Uterus (tissue), 4 donors: ENCODE data around the gene FAM3C. TPM values are rescaled to one million over a fixed set of nuclear protein-coding genes. Genes with fewer than 3 reads are reported as not detected.

Experiments used
- DNase-seq, 2 donors: peaks; one replicate each; pipeline ENCODE4 v3.0.0-alpha.2; 2019 to 2020
- H3K27ac ChIP-seq, 2 donors: fragments of 200-600 bp; sonication (generic); 1 replicate in 1 of 2; 2 replicates in 1 of 2; pipeline ENCODE4 v1.5.1; 2016 to 2018
- H3K27me3 ChIP-seq, 2 donors: fragments of 200-600 bp; sonication (generic); one replicate each; pipeline ENCODE4 v1.5.1; 2018 to 2019; ENCODE audit warnings: control low read depth in 1 of 2
- H3K36me3 ChIP-seq, 2 donors: fragments of 200-600 bp; sonication (generic); one replicate each; pipeline ENCODE4 v1.5.1; 2019; ENCODE audit warnings: control low read depth in 1 of 2
- H3K4me1 ChIP-seq, 2 donors: fragments of 200-600 bp; sonication (generic); one replicate each; pipeline ENCODE4 v1.5.1; 2018 to 2019; ENCODE audit warnings: control low read depth in 1 of 2
- H3K4me3 ChIP-seq, 2 donors: fragments of 200-600 bp; sonication (generic); 1 replicate in 1 of 2; 2 replicates in 1 of 2; pipeline ENCODE4 v1.5.1; 2018 to 2019; ENCODE audit warnings: mild to moderate bottlenecking in 1 of 2
- H3K9me3 ChIP-seq, 2 donors: fragments of 200-600 bp; sonication (generic); one replicate each; pipeline ENCODE4 v1.5.1; 2019; ENCODE audit warnings: control low read depth in 1 of 2
- CTCF ChIP-seq, 4 experiments: fragments of 200-600 bp in 2 of 4; fragments of 450-650 bp in 2 of 4; sonication (generic) in 2 of 4; IDR thresholded peaks; one replicate each; pipeline ENCODE4 v1.5.1; 2016 to 2019; ENCODE audit warnings: antibody characterized with exemption in 4 of 4, mild to moderate bottlenecking in 2 of 4, moderate library complexity in 1 of 4
- POLR2A ChIP-seq, 2 donors: fragments of 450-650 bp; IDR thresholded peaks; one replicate each; pipeline ENCODE4 v1.6.1; 2016; ENCODE audit warnings: antibody characterized with exemption in 2 of 2, mild to moderate bottlenecking in 1 of 2, moderate library complexity in 1 of 2
- intact Hi-C: fragments of 100-400 bp; cut with DNase I; formaldehyde crosslinking; loops from one replicate; pipeline ENCODE4 v1.15.1; 2023; ENCODE audit warnings: low total_unique reads
- total RNA-seq, 4 donors: library from RNA; depleted of rRNA in 3 of 4; stranded (reverse); fragments of >200 nt in 3 of 4; gene quantifications; one replicate each; pipeline versions ENCODE4 v1.1.0 to v1.2.4, GENCODE V29; 2014 to 2023
- donor health status: DM: yes; HTN: yes; CAD: no.

FAM3C gene
- total RNA-seq, 4 donors from 2014 or later, result 36.1 to 104 (median 65.8) TPM

GRCh38 chr7:121388950-121389349, 7.2 kb downstream of the FAM3C start:
- DNase-seq, result no peak
- no peaks in the 10 kb centered on the region for H3K36me3 ChIP-seq
- no peaks in the 10 kb centered on the region for H3K9me3 ChIP-seq
- intact Hi-C loops, result no loop called here
- no peaks in the 10 kb centered on the region for H3K4me1 ChIP-seq
- no peak overlapping the region for H3K4me3 ChIP-seq
- no peaks in the 10 kb centered on the region for H3K27me3 ChIP-seq
- no peak for TF ChIP-seq POLR2A (IDR thresholded peaks at IDR 0.05)
- TF ChIP-seq CTCF (IDR thresholded peaks at IDR 0.05), result no peak
- no peak overlapping the region for H3K27ac ChIP-seq

DNA sequence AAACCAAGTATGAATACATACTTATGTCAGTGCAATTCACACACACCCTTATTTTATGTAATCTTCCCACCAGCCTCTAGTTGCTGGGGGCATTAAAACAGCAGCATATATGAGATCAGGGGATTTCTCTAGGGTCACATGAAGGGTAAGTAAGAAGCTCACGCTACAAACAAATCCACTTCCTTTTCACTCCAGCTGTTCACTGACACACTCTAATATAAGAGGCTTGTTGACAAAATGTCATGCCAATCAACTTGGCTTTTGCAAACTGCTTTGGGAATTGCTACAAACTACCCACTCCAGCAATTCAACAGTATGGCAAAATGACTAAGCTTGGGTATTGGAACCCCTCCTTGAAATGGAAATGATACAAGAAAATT, 10.3 kb downstream of the FAM3C start:
- Histone ChIP-seq H3K4me3 (no peak overlapping the region), H3K4me1 (no peaks in the 10 kb centered on the region), H3K27me3 (no peaks in the 10 kb centered on the region), H3K9me3 (no peaks in the 10 kb centered on the region), H3K36me3 (no peaks in the 10 kb centered on the region), H3K27ac (no peak overlapping the region)
- TF ChIP-seq CTCF (IDR thresholded peaks at IDR 0.05) (no peak), POLR2A (IDR thresholded peaks at IDR 0.05) (no peak)
- DNase-seq, result no peak
- intact Hi-C loops, result no loop called here

DNA sequence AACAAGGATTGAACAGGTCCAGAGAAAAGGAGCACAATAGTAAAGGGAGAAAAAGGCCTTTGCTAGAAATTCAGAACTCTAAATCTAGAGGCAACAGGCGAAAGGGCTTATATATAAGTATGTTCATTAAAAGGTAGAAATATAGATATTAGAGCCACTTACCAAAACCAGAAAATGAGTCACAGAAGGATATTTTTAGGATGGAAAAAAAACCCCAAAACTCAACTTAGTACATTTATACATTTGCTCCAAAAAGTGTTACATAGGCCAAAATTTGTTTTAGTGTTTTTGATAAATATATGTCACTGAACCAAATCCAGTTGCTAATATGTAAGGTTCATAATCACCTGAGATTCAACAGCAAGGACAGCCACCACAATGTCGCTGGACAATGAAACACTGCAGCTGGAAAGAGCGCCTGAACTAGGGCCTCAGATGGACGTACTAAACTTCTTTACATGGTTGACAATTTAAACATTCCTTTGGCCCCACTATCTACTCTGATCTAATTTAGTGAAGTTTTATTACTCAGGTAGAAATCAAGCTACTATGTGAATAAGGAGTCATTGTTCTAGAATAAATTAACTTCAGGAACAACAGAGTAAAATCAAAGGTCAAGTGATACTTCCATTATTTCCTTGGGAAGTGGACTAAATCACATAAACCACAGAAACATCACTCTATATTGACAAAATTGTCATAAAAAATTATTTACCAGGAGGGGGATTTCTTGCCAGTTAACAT, 10.9 kb downstream of the FAM3C start:
- no peak overlapping the region for H3K4me3 ChIP-seq
- no peak for DNase-seq
- no peak for TF ChIP-seq CTCF (IDR thresholded peaks at IDR 0.05)
- no peak for TF ChIP-seq POLR2A (IDR thresholded peaks at IDR 0.05)
- no peak overlapping the region for H3K27ac ChIP-seq
- no peaks in the 10 kb centered on the region for H3K4me1 ChIP-seq
- no peaks in the 10 kb centered on the region for H3K27me3 ChIP-seq
- H3K9me3 ChIP-seq, result no peaks in the 10 kb centered on the region
- intact Hi-C loops, result no loop called here
- H3K36me3 ChIP-seq, result no peaks in the 10 kb centered on the region

- Histone ChIP-seq H3K27me3 (no peaks in the 10 kb centered on the region), H3K36me3 (no peaks in the 10 kb centered on the region), H3K4me1 (no peaks in the 10 kb centered on the region), H3K9me3 (no peaks in the 10 kb centered on the region), H3K27ac (no peak overlapping the region), H3K4me3 (no peak overlapping the region)
- intact Hi-C loops, result no loop called here
- DNase-seq, result no peak
- TF ChIP-seq POLR2A (IDR thresholded peaks at IDR 0.05) (no peak), CTCF (IDR thresholded peaks at IDR 0.05) (no peak)
Measured at GRCh38 chr7:121384265-121384664, 11.8 kb downstream of the FAM3C start.

DNA sequence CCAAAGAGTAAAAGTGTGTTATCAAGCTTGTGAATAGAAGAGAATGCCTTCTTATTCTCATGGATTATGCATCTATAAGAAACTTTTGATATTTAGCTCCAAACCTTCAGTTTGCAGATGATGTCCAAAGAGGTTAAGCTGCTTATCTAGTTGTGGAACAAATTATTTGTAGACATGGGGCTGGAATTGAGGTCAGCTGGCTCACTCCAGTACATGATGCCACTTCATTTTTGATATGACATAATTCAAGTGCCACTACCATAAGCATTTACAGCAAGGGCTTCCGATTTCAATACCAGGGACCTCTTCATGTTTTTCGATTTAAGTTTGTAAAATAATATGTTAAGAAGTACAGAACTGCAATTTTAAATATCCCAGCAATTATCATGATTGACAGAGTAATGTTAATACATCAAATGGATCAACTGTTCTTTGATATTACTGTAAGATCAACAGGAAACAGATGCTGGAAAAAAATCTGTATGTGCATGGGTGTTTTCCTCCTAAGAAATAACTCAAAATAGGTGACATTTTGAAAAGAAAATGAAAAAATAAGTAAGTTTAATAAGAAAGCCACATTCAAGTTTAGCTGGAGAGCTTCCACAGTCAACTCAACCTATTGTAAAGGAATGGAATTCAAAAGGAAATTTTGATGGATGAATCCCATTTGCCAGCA, 12.7 kb downstream of the FAM3C start:
- Histone ChIP-seq H3K9me3 (no peaks in the 10 kb centered on the region), H3K4me3 (no peak overlapping the region), H3K27me3 (no peaks in the 10 kb centered on the region), H3K27ac (no peak overlapping the region), H3K4me1 (no peaks in the 10 kb centered on the region), H3K36me3 (no peaks in the 10 kb centered on the region)
- TF ChIP-seq CTCF (IDR thresholded peaks at IDR 0.05) (no peak), POLR2A (IDR thresholded peaks at IDR 0.05) (no peak)
- intact Hi-C loops, result no loop called here
- no peak for DNase-seq
